Liver (tissue), 9 donors: Measurements from ENCODE around the gene SMG6. TPM values are rescaled to one million over a fixed set of nuclear protein-coding genes. Genes with fewer than 3 reads are reported as not detected.

Source experiments
- DNase-seq: peaks from one replicate; pipeline ENCODE4 v3.0.0-alpha.2; 2017; ENCODE audit warnings: low spot score
- H3K27ac ChIP-seq, 2 donors: one replicate each; pipeline ENCODE4 v1.7.0; 2013; ENCODE audit warnings: inconsistent platforms in 2 of 2, low read length in 2 of 2, control low read depth in 1 of 2, low read depth in 1 of 2, mild to moderate bottlenecking in 1 of 2
- H3K27me3 ChIP-seq, 4 donors: one replicate each; pipeline versions ENCODE4 v1.6.1 to v1.7.0; 2013; ENCODE audit warnings: low read length in 3 of 4, inconsistent platforms in 1 of 4, mild to moderate bottlenecking in 1 of 4, moderate library complexity in 1 of 4; ENCODE audit not compliant: control insufficient read depth in 4 of 4, insufficient read depth in 4 of 4
- H3K36me3 ChIP-seq, 4 donors: one replicate each; pipeline versions ENCODE4 v1.6.1 to v1.7.0; 2013; ENCODE audit warnings: low read length in 3 of 4, mild to moderate bottlenecking in 3 of 4, low read depth in 1 of 4, moderate library complexity in 1 of 4; ENCODE audit not compliant: control insufficient read depth in 4 of 4, insufficient read depth in 3 of 4
- H3K4me1 ChIP-seq, 4 donors: one replicate each; pipeline versions ENCODE4 v1.6.1 to v1.7.0; 2013; ENCODE audit warnings: low read length in 3 of 4, mild to moderate bottlenecking in 3 of 4, moderate library complexity in 1 of 4; ENCODE audit not compliant: control insufficient read depth in 4 of 4, insufficient read depth in 4 of 4
- H3K4me3 ChIP-seq, 3 donors: one replicate each; pipeline versions ENCODE4 v1.6.1 to v1.7.0; 2013; ENCODE audit warnings: low read length in 3 of 3, control low read depth in 1 of 3, low read depth in 1 of 3, mild to moderate bottlenecking in 1 of 3
- H3K9ac ChIP-seq, 2 donors: one replicate each; pipeline ENCODE4 v1.7.0; 2013; ENCODE audit warnings: low read length in 2 of 2, mild to moderate bottlenecking in 2 of 2, moderate library complexity in 2 of 2, control low read depth in 1 of 2, low read depth in 1 of 2
- H3K9me3 ChIP-seq, 4 donors: one replicate each; pipeline versions ENCODE4 v1.6.1 to v1.7.0; 2013; ENCODE audit warnings: low read length in 3 of 4; ENCODE audit not compliant: control insufficient read depth in 4 of 4
- EGR1 ChIP-seq, 2 donors: IDR thresholded peaks; 2 replicates each; pipeline ENCODE4 v1.6.1; 2016 to 2018; ENCODE audit warnings: antibody characterized with exemption in 2 of 2, low read depth in 2 of 2
- FOXA1 ChIP-seq: IDR thresholded peaks from 2 replicates; pipeline ENCODE4 v1.6.1; 2016; ENCODE audit warnings: antibody characterized with exemption
- FOXA2 ChIP-seq: IDR thresholded peaks from 2 replicates; pipeline ENCODE4 v1.6.1; 2016; ENCODE audit warnings: antibody characterized with exemption
- GABPA ChIP-seq, 2 donors: IDR thresholded peaks in 1 of 2; conservative IDR thresholded peaks in 1 of 2; 2 replicates each; pipeline ENCODE4 v1.6.1; 2016; ENCODE audit warnings: antibody characterized with exemption in 2 of 2, mild to moderate bottlenecking in 1 of 2, moderate library complexity in 1 of 2
- HNF4A ChIP-seq, 2 donors: conservative IDR thresholded peaks; 2 replicates each; pipeline ENCODE4 v1.6.1; 2016; ENCODE audit warnings: antibody characterized with exemption in 2 of 2, mild to moderate bottlenecking in 2 of 2
- HNF4G ChIP-seq: IDR thresholded peaks from 2 replicates; pipeline ENCODE4 v1.6.1; 2016; ENCODE audit warnings: antibody characterized with exemption
- NR2F2 ChIP-seq: IDR thresholded peaks from 2 replicates; pipeline ENCODE4 v1.6.1; 2016; ENCODE audit warnings: antibody characterized with exemption
- RAD21 ChIP-seq, 2 donors: IDR thresholded peaks; 2 replicates each; pipeline ENCODE4 v1.6.1; 2016; ENCODE audit warnings: antibody characterized with exemption in 2 of 2, mild to moderate bottlenecking in 2 of 2
- RXRA ChIP-seq, 2 donors: IDR thresholded peaks; 2 replicates each; pipeline ENCODE4 v1.6.1; 2017 to 2018; ENCODE audit warnings: antibody characterized with exemption in 2 of 2, mild to moderate bottlenecking in 1 of 2
- TAF1 ChIP-seq: conservative IDR thresholded peaks from 2 replicates; pipeline ENCODE4 v1.6.1; 2016; ENCODE audit warnings: antibody characterized with exemption, mild to moderate bottlenecking
- YY1 ChIP-seq: IDR thresholded peaks from 2 replicates; pipeline ENCODE4 v1.6.1; 2016; ENCODE audit warnings: antibody characterized with exemption, mild to moderate bottlenecking
- WGBS: extraction: QIAGEN DNeasy Blood & Tissue Kit; methylation state at CpG from one replicate; pipeline ENCODE4 v1.1.7; 2013; 5-methylcytosine and 5-hydroxymethylcytosine counted together
- polyA plus RNA-seq, 2 donors: library from polyadenylated mRNA; stranded (reverse) in 1 of 2; unstranded in 1 of 2; fragments of 200-250 nt in 1 of 2; fragments of >200 nt in 1 of 2; fragmentation: Nextera tagmentation in 1 of 2; extraction: Ambion mirVana in 1 of 2; gene quantifications; one replicate each; pipeline versions ENCODE4 v1.2.1 to v1.2.3, GENCODE V29; 2013 to 2015
- total RNA-seq, 2 donors: library from RNA; depleted of rRNA; stranded (reverse); fragments of >200 nt; gene quantifications; one replicate each; pipeline ENCODE4 v1.2.3, GENCODE V29; 2014
- TF ChIP-seq, protein P1 (sequence below): IDR thresholded peaks from 2 replicates; pipeline ENCODE4 v1.6.1; 2016; ENCODE audit warnings: antibody characterized with exemption
- TF ChIP-seq, protein P2 (sequence below): IDR thresholded peaks from 2 replicates; pipeline ENCODE4 v1.6.1; 2016; ENCODE audit warnings: antibody characterized with exemption
- TF ChIP-seq, protein P3 (sequence below): IDR thresholded peaks from 2 replicates; pipeline ENCODE4 v1.6.1; 2016; ENCODE audit warnings: antibody characterized with exemption, mild to moderate bottlenecking
- TF ChIP-seq, protein P4 (sequence below): IDR thresholded peaks from 2 replicates; pipeline ENCODE4 v1.6.1; 2016; ENCODE audit warnings: antibody characterized with exemption
- TF ChIP-seq, protein P5 (sequence below): fragments of 150-350 bp; IDR thresholded peaks from 2 replicates; pipeline ENCODE4 v1.5.1; 2017; ENCODE audit warnings: improper control_type of control experiment, low read depth, low read length; ENCODE audit not compliant: missing input control
- donor health status: healthy.
- donor health status: healthy.
- donor health status: healthy.
- donor health status: healthy.
- donor health status: healthy.

SMG6 gene
- total and polyA plus RNA-seq, 4 donors: 4.9 to 12.0 (median 8.2) TPM

DNA sequence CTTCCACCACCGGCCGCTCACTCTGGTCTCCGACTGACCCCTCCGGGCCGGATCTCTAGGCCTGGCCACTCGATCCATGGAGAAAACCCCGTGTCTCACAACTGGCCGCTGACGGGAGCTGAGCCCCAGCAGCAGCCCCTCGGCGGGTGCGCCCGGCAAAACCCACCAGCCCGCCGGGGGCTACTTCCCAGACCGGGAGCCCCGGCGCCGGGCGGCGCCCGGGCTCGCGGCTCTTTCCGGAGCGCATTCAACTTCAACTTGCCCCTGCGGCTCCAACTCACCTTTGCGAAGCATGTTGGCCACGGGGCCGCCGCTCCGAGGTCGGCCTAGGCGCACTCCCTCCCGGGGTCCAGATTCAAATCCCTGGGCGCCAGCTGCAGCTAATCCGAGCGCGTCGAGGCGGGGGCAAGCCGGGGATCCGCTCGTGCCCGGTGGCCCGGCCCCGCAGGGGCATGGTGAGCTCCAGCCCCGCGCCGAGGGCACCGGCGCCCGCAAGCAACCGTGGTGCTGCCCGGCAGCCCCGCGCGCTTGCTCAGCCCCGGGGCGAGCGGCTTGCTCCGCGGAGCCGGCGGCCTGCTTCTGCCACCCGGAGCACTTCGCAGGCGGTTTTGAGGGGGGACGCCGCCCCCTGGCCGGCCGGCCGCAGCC lies 278.9 kb downstream of the SMG6 start:
- peak overlapping the region in 1 of 2 donors; percentile 42 for H3K27ac ChIP-seq
- TF ChIP-seq NR2F2 (no peak), HNF4G (no peak), TAF1 (no peak), RAD21 (IDR thresholded peaks at IDR 0.05) (no peak)
- H3K9ac ChIP-seq: no peak overlapping the region
- DNase-seq: no peak
- H3K36me3 ChIP-seq: no peaks in the 10 kb centered on the region
- H3K9me3 ChIP-seq: no peaks in the 10 kb centered on the region
- no peaks in the 10 kb centered on the region for H3K27me3 ChIP-seq
- peak overlapping the region; percentile 44 to 77 (median 73) for H3K4me3 ChIP-seq
- under 1% methylated on average over 73 of the region's 73 CpGs for WGBS
- peaks cover 4 to 39% (median 23%) of the 10 kb centered on the region in 4 donors for H3K4me1 ChIP-seq

DNA sequence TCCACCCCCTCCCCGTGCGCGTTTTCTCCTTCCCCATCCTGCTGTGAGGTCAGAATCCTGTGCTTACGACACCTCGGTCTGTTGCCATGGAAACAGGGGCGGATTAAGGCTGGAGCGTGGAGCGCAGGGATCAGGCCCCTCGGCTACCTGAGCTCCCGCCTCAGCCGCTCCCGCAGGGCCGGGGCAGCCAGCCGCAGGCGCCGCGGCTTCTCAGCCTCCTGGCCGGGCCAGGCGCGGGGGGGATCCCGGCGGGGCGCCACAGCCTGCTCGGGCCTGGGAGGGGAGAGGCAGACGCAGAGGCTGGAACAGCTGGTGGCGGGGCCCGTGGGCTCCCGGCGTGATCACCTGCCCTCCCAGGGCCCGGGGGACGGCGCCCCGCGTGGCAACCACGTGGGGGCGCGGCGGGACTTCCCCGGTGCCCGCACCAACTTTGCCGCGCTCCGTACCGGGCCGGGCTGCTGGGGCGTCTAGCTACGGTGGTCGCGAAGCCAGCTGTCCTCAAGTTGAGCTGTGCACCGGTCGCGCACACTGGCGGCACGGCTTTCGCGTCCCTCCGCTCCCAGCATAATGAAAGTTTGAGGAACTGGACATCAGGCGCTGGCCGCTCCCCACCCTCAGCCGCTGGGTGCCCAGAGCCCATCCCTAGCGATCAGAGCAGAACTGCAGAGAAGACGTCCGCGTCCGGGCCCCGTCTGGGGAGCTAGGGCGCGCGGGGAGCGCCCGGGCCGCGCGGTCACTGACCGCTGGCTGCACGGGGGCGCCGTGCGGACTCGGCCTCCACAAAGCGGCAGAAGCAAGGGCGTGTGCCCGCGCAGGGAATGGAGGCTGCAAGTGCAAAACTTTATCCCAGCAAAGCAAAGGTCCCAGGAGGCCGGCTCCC lies 279.7 kb downstream of the SMG6 start:
- TF ChIP-seq HNF4A (conservative IDR thresholded peaks at IDR 0.05) (no peak), RXRA (IDR thresholded peaks at IDR 0.05) (no peak)
- under 1% methylated on average over 85 of the region's 85 CpGs for WGBS
- peak overlapping the region; percentile 44 to 77 (median 73) for H3K4me3 ChIP-seq
- peak overlapping the region in 1 of 2 donors; percentile 42 for H3K27ac ChIP-seq
- H3K9ac ChIP-seq: no peak overlapping the region
- H3K36me3 ChIP-seq: no peaks in the 10 kb centered on the region
- H3K4me1 ChIP-seq: peaks cover 2 to 35% (median 22%) of the 10 kb centered on the region in 4 donors
- DNase-seq: no peak
- no peaks in the 10 kb centered on the region for H3K27me3 ChIP-seq
- H3K9me3 ChIP-seq: no peaks in the 10 kb centered on the region

DNA sequence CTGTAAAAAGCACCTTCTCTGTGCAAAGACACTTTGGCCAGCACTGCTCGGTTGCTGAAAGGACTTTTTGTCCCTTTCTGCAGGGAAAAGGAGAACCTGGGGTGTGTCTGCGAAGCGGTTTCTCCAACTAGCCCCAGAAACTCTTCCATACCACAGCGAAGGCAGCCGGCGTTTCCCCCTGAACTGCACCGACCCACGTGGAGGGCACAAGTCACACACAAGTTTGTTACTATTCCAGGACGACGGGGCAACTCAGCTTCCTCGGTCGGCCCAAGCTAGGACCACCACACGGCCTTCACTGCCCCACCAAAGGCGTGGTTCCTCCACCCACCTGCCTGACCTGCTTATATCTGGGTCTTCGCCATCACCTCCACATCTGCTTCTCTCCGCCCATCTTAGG lies 280.3 kb downstream of the SMG6 start:
- no peaks in the 10 kb centered on the region for H3K27me3 ChIP-seq
- peak overlapping the region in 1 of 2 donors; percentile 17 for H3K27ac ChIP-seq
- no peaks in the 10 kb centered on the region for H3K9me3 ChIP-seq
- TF ChIP-seq HNF4G (no peak), TAF1 (no peak), RAD21 (IDR thresholded peaks at IDR 0.05) (no peak), GABPA (IDR thresholded peaks at IDR 0.05 in 1 of 2, conservative IDR thresholded peaks at IDR 0.05 in 1 of 2) (no peak), EGR1 (IDR thresholded peaks at IDR 0.05; ENCODE audit: low read depth in 2 of 2) (no peak), FOXA1 (no peak), YY1 (no peak), NR2F2 (no peak), FOXA2 (no peak), HNF4A (conservative IDR thresholded peaks at IDR 0.05) (no peak), RXRA (IDR thresholded peaks at IDR 0.05) (no peak)
- TF ChIP-seq, protein P1, sequence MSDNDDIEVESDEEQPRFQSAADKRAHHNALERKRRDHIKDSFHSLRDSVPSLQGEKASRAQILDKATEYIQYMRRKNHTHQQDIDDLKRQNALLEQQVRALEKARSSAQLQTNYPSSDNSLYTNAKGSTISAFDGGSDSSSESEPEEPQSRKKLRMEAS: no peak
- TF ChIP-seq, protein P2, sequence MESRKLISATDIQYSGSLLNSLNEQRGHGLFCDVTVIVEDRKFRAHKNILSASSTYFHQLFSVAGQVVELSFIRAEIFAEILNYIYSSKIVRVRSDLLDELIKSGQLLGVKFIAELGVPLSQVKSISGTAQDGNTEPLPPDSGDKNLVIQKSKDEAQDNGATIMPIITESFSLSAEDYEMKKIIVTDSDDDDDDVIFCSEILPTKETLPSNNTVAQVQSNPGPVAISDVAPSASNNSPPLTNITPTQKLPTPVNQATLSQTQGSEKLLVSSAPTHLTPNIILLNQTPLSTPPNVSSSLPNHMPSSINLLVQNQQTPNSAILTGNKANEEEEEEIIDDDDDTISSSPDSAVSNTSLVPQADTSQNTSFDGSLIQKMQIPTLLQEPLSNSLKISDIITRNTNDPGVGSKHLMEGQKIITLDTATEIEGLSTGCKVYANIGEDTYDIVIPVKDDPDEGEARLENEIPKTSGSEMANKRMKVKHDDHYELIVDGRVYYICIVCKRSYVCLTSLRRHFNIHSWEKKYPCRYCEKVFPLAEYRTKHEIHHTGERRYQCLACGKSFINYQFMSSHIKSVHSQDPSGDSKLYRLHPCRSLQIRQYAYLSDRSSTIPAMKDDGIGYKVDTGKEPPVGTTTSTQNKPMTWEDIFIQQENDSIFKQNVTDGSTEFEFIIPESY: no peak
- TF ChIP-seq, protein P3, sequence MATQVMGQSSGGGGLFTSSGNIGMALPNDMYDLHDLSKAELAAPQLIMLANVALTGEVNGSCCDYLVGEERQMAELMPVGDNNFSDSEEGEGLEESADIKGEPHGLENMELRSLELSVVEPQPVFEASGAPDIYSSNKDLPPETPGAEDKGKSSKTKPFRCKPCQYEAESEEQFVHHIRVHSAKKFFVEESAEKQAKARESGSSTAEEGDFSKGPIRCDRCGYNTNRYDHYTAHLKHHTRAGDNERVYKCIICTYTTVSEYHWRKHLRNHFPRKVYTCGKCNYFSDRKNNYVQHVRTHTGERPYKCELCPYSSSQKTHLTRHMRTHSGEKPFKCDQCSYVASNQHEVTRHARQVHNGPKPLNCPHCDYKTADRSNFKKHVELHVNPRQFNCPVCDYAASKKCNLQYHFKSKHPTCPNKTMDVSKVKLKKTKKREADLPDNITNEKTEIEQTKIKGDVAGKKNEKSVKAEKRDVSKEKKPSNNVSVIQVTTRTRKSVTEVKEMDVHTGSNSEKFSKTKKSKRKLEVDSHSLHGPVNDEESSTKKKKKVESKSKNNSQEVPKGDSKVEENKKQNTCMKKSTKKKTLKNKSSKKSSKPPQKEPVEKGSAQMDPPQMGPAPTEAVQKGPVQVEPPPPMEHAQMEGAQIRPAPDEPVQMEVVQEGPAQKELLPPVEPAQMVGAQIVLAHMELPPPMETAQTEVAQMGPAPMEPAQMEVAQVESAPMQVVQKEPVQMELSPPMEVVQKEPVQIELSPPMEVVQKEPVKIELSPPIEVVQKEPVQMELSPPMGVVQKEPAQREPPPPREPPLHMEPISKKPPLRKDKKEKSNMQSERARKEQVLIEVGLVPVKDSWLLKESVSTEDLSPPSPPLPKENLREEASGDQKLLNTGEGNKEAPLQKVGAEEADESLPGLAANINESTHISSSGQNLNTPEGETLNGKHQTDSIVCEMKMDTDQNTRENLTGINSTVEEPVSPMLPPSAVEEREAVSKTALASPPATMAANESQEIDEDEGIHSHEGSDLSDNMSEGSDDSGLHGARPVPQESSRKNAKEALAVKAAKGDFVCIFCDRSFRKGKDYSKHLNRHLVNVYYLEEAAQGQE: no peak
- TF ChIP-seq, protein P4, sequence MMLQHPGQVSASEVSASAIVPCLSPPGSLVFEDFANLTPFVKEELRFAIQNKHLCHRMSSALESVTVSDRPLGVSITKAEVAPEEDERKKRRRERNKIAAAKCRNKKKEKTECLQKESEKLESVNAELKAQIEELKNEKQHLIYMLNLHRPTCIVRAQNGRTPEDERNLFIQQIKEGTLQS: no peak
- TF ChIP-seq, protein P5, sequence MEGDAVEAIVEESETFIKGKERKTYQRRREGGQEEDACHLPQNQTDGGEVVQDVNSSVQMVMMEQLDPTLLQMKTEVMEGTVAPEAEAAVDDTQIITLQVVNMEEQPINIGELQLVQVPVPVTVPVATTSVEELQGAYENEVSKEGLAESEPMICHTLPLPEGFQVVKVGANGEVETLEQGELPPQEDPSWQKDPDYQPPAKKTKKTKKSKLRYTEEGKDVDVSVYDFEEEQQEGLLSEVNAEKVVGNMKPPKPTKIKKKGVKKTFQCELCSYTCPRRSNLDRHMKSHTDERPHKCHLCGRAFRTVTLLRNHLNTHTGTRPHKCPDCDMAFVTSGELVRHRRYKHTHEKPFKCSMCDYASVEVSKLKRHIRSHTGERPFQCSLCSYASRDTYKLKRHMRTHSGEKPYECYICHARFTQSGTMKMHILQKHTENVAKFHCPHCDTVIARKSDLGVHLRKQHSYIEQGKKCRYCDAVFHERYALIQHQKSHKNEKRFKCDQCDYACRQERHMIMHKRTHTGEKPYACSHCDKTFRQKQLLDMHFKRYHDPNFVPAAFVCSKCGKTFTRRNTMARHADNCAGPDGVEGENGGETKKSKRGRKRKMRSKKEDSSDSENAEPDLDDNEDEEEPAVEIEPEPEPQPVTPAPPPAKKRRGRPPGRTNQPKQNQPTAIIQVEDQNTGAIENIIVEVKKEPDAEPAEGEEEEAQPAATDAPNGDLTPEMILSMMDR: no peak
- H3K4me1 ChIP-seq: peaks cover 2 to 40% (median 24%) of the 10 kb centered on the region in 4 donors
- no peak for DNase-seq
- peak overlapping the region in 1 of 3 donors; percentile 73 for H3K4me3 ChIP-seq
- 71% methylated on average over 16 of the region's 16 CpGs for WGBS
- no peaks in the 10 kb centered on the region for H3K36me3 ChIP-seq
- H3K9ac ChIP-seq: no peak overlapping the region
